Measurements from ENCODE around the gene KCNJ5.

The KCNJ5 gene

DNA sequence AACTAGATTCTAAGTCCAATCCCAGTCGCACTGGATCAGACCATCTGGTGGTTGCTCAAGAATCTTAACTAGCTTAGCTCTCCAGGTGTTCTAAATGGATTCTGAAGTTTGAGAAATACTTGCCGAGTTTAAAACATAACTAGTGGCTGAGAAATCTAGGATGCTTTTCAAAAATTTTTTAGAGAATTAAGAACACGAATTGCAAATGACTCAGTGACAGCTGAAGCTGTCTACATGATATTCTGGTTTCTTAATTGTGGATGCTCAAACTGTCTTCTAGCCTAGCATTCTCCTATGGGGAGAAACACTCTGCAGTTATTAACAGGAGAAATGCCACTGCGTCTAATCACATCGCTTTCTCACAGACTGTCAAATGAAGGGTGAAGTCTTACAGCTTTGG is 71.7 kb downstream of the KCNJ5 start:
- no peak for DNase-seq

- DNase-seq, result no peak
These were observed 72.7 kb downstream of the KCNJ5 start for GRCh38 chr11:128963744-128964325.

- DNase-seq, result no peak
These were observed 73.3 kb downstream of the KCNJ5 start for GRCh38 chr11:128964463-128964930.

- DNase-seq, result no peak
These were observed 74.3 kb downstream of the KCNJ5 start for GRCh38 chr11:128965485-128965884.

DNA sequence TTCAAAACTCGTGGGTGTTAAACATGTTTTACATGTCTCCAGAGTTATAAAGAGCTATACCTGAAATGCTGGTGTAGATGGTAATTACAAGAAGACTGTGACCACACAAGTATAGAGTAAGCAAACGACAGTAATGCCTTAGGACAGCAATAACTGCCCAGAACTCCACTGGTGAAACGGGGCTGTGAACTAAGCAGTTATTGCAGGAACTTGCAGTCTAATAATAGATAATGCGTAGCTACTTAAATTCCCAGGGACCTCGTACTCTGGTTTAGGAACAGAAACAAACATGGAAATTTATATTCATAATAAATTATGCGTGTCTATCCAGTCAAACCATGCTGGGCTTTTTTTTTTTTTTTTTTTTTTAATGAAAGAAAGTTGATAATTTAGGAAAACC is 76.4 kb downstream of the KCNJ5 start:
- DNase-seq, result no peak

- DNase-seq, result no peak
These were observed 77.8 kb downstream of the KCNJ5 start for GRCh38 chr11:128968916-128969315.
